ENCODE measurements around the gene CHRM1.

CHRM1 gene

DNA sequence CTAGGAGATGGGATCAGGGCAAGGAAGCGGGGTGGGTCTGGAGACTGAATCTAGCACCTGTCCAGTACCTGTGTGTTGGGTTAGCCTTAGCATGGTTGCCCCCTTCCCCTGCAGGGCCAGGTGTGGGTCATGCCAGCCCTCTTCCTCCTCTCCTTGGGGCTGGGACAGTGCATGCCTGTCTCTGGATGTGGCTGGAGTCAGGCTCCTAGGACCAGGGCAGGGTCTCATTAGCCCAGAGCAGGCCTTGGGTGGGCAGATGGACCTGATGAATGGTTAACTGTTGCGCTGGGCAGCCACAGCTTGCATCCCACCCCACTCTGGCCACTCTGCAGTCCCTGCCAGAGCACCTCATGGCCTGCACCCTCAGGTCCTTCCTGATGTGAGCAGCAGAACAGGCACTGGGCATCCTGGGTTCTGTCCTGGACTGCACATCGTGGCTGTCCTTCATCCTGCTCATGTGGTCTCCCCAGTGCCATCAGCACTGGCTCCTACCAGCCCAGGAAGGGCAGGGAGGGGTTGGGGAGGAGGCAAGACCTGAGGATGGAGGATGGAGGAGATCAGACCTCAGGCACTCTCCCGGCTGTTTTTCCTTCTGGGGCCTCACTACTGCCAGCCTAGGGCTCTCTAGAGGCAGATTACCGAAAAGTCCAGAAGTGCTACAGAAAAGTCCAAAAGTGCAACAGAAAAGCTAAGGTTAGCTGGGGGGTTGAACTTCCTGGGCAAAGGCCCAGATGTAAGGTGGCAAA is 12.8 kb upstream of the CHRM1 start:
- TF ChIP-seq, protein P1, sequence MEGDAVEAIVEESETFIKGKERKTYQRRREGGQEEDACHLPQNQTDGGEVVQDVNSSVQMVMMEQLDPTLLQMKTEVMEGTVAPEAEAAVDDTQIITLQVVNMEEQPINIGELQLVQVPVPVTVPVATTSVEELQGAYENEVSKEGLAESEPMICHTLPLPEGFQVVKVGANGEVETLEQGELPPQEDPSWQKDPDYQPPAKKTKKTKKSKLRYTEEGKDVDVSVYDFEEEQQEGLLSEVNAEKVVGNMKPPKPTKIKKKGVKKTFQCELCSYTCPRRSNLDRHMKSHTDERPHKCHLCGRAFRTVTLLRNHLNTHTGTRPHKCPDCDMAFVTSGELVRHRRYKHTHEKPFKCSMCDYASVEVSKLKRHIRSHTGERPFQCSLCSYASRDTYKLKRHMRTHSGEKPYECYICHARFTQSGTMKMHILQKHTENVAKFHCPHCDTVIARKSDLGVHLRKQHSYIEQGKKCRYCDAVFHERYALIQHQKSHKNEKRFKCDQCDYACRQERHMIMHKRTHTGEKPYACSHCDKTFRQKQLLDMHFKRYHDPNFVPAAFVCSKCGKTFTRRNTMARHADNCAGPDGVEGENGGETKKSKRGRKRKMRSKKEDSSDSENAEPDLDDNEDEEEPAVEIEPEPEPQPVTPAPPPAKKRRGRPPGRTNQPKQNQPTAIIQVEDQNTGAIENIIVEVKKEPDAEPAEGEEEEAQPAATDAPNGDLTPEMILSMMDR (IDR thresholded peaks at IDR 0.05; ENCODE audit: extremely low read depth, insufficient read depth, missing control alignments) = no peak
- DNase-seq (ENCODE audit: low spot score) = no peak
- in situ Hi-C loops (cut with MboI; ENCODE audit: low pct_unique_long_range_greater_than_20kb, low sequenced_read_pairs, unreplicated experiment) = no loop called here

DNA sequence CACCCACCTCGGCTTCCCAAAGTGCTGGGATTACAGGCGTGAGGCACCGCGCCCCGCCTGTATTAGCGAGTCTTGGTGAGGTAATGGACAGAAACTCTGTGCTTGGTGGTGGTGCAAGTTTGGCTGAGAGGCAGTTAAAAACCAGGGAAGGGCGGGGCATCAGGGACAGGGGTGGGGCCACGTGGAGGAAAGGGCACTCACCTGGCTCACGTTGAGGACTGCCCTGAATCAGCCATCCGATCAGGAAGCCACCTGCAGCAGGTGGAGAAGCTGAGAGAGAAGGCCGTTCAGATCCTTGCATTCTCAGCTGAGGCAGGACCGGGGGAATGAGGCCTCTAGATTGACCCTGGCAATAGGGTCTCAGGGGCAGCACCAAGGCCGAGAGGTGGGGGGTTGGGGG is 12.1 kb upstream of the CHRM1 start:
- TF ChIP-seq, protein P1 (IDR thresholded peaks at IDR 0.05; ENCODE audit: extremely low read depth, insufficient read depth, missing control alignments) = no peak
- DNase-seq (ENCODE audit: low spot score) = no peak
- in situ Hi-C loops (cut with MboI; ENCODE audit: low pct_unique_long_range_greater_than_20kb, low sequenced_read_pairs, unreplicated experiment) = no loop called here

- TF ChIP-seq, protein P1 (IDR thresholded peaks at IDR 0.05; ENCODE audit: extremely low read depth, insufficient read depth, missing control alignments) = no peak
- in situ Hi-C loops (cut with MboI; ENCODE audit: low pct_unique_long_range_greater_than_20kb, low sequenced_read_pairs, unreplicated experiment) = no loop called here
- DNase-seq (ENCODE audit: low spot score) = no peak
Measured at GRCh38 chr11:62931499-62932278, 10.5 kb upstream of the CHRM1 start.

DNA sequence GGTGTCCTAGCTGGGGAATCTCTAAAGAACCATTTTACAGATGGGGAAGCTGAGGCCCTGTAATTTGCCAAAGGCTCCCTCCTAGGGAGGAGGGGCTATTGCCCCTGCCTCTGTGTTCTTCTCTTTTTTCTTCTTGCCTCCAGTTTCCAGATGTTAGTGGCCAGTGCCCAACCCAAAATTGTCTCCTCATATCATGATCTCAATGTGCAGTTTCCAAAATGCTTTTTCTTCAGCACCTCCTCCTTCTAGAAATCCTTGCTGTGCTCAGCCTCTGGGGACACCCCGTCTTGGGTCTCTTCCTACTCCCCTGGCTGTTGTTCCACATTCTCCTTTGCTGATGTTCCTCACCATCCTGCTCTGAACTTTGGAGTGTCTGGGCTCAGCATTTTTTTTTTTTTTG is 9.5 kb upstream of the CHRM1 start:
- no peak for DNase-seq (ENCODE audit: low spot score)
- in situ Hi-C loops (cut with MboI; ENCODE audit: low pct_unique_long_range_greater_than_20kb, low sequenced_read_pairs, unreplicated experiment) = no loop called here
- TF ChIP-seq, protein P1 (IDR thresholded peaks at IDR 0.05; ENCODE audit: extremely low read depth, insufficient read depth, missing control alignments) = no peak

GRCh38 chr11:62930157-62930556 is 9.0 kb upstream of the CHRM1 start:
- in situ Hi-C loops (cut with MboI; ENCODE audit: low pct_unique_long_range_greater_than_20kb, low sequenced_read_pairs, unreplicated experiment) = no loop called here
- no peak for DNase-seq (ENCODE audit: low spot score)
- TF ChIP-seq, protein P1 (IDR thresholded peaks at IDR 0.05; ENCODE audit: extremely low read depth, insufficient read depth, missing control alignments) = no peak

GRCh38 chr11:62928011-62928410 is 6.8 kb upstream of the CHRM1 start:
- DNase-seq (ENCODE audit: low spot score) = no peak
- TF ChIP-seq, protein P1 (IDR thresholded peaks at IDR 0.05; ENCODE audit: extremely low read depth, insufficient read depth, missing control alignments) = no peak
- in situ Hi-C loops (cut with MboI; ENCODE audit: low pct_unique_long_range_greater_than_20kb, low sequenced_read_pairs, unreplicated experiment) = no loop called here
